ENCODE data around the gene WDR59. TPM values are rescaled to one million over a fixed set of nuclear protein-coding genes. Genes with fewer than 3 reads are reported as not detected.

The WDR59 gene
- polyA plus RNA-seq (47.0 to 73.9 TPM (median 59.7 TPM) in 3 replicates), polyA minus RNA-seq (64.7 to 104 TPM (median 90.8 TPM) in 3 replicates)
- polyA plus RNA-seq (2011; ENCODE audit: low read depth) = 26.6 TPM
- polyA plus RNA-seq (2011; cell fraction: cytosol; rRNA removed) = 38.6 and 42.7 TPM in 2 replicates
- 153 and 159 TPM in 2 replicates for polyA plus RNA-seq (2011; cell fraction: nucleus; rRNA removed)
- polyA plus RNA-seq (2012; ENCODE audit: low replicate concordance) = 24.4 and 25.0 TPM in 2 replicates
- 35.9 TPM for polyA minus RNA-seq (2011; cell fraction: cytosol; rRNA and poly(A)+ RNA removed)
- 51.0 and 89.4 TPM in 2 replicates for polyA minus RNA-seq (2011; cell fraction: nucleus; rRNA and poly(A)+ RNA removed)

DNA sequence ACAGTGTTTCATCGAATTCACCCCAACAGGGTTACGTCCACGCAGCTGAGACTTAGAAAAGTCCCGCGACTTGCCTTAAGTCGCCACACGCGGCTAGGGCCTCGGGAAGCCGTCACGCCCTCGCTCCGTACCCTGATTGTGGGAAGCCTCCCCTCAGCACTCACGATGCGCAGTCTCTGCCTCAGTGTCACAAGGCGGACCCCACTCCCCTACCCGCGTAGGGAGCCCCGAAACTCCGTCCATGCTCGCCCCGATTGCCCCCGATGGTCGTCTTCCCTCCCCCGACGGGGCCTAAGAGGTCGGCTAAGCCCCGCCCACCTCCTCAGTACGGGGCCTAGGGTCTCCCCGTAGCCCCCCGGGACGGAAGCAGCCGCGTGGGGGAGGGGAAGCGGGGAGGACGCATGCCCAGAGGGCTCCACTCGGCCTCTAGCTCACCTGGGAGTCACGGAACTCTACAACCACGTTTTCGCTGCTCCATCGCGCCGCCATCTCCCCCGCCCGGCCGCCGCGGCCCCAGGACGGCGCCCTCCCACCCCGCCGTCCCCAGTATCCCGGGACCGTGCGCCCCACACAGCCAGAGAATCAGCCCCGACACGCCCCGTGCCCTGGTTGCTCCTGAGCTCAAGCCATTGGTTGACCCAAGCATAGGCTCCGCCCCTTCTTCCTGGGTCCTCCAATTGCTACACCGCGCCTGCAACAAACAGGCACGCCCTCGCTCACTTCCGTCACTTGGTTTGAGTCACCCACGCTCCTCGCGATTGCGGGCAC, at the start of gene WDR59:
TSS of gene WDR59 (minus strand) at position 595 of the 768 bp plus-strand sequence. CDS start at position 489, 106 bp downstream.
- peak; percentile 94 for DNase-seq (ENCODE audit: low read depth, low spot score)
- peaks cover 0 to 4% of the 10 kb centered on the region in 2 experiments for H3K36me3 ChIP-seq (ENCODE audit: control insufficient read depth in 2 of 2, extremely low read depth in 1 of 2, insufficient read depth in 2 of 2, low read length in 2 of 2)
- TF ChIP-seq EZH2 (IDR thresholded peaks at IDR 0.05; ENCODE audit: low read length) = no peak
- TF ChIP-seq CTCF (optimal IDR thresholded peaks at IDR 0.05 in 1 of 3, IDR thresholded peaks at IDR 0.05 in 1 of 3, conservative IDR thresholded peaks at IDR 0.05 in 1 of 3; ENCODE audit: extremely low read depth in 1 of 3, insufficient read depth in 2 of 3, low read length in 3 of 3) = no peak
- no peaks in the 10 kb centered on the region for H4K20me1 ChIP-seq (ENCODE audit: control insufficient read depth, extremely low read depth, insufficient read depth, low read length)
- peak within 1 kb of the TSS; percentile 93 for H3K4me2 ChIP-seq (ENCODE audit: control insufficient read depth, extremely low read depth, insufficient read depth, low read depth, low read length)
- H3K79me2 ChIP-seq (ENCODE audit: control insufficient read depth, insufficient read depth, low read length) = peaks cover 33% of the 10 kb centered on the region
- H3K9ac ChIP-seq (ENCODE audit: control insufficient read depth, extremely low read depth, insufficient read depth, low read length) = peak within 1 kb of the TSS; percentile 93
- H3K27ac ChIP-seq (ENCODE audit: control insufficient read depth, insufficient read depth, low read length) = peak within 1 kb of the TSS; percentile 91
- H3K27me3 ChIP-seq (ENCODE audit: control insufficient read depth, extremely low read depth, insufficient read depth, low read length) = no peaks in the 10 kb centered on the region
- H3K9me1 ChIP-seq (ENCODE audit: control insufficient read depth, extremely low read depth, insufficient read depth, low read length) = no peaks in the 10 kb centered on the region
- peak within 1 kb of the TSS; percentile 75 to 100 (median 96) for H3K4me3 ChIP-seq (ENCODE audit: control insufficient read depth in 2 of 3, extremely low read depth in 1 of 3, insufficient read depth in 2 of 3, low read depth in 1 of 3, low read length in 3 of 3)
- dilution Hi-C loops (cut with MboI; ENCODE audit: extremely low pct_ligation_motif_present, low sequenced_read_pairs) = no loop called here
- peak; percentile 49 for FAIRE-seq
- no peaks in the 10 kb centered on the region for H3K9me3 ChIP-seq (ENCODE audit: control insufficient read depth, low read depth, low read length)
- peaks cover 4% of the 10 kb centered on the region for H3K4me1 ChIP-seq (ENCODE audit: control insufficient read depth, extremely low read depth, insufficient read depth, low read length)
- H2AFZ ChIP-seq (ENCODE audit: control insufficient read depth, low read length) = peak within 1 kb of the TSS; percentile 93

- TF ChIP-seq CTCF (optimal IDR thresholded peaks at IDR 0.05 in 1 of 3, IDR thresholded peaks at IDR 0.05 in 1 of 3, conservative IDR thresholded peaks at IDR 0.05 in 1 of 3; ENCODE audit: extremely low read depth in 1 of 3, insufficient read depth in 2 of 3, low read length in 3 of 3) (no peak), EZH2 (IDR thresholded peaks at IDR 0.05; ENCODE audit: low read length) (no peak)
- H3K27me3 ChIP-seq (ENCODE audit: control insufficient read depth, extremely low read depth, insufficient read depth, low read length) = no peaks in the 10 kb centered on the region
- H3K27ac ChIP-seq (ENCODE audit: control insufficient read depth, insufficient read depth, low read length) = no peak overlapping the region
- no peak overlapping the region for H3K9ac ChIP-seq (ENCODE audit: control insufficient read depth, extremely low read depth, insufficient read depth, low read length)
- no peaks in the 10 kb centered on the region for H3K9me1 ChIP-seq (ENCODE audit: control insufficient read depth, extremely low read depth, insufficient read depth, low read length)
- H3K79me2 ChIP-seq (ENCODE audit: control insufficient read depth, insufficient read depth, low read length) = peaks cover 25% of the 10 kb centered on the region
- FAIRE-seq = no peak
- H3K4me1 ChIP-seq (ENCODE audit: control insufficient read depth, extremely low read depth, insufficient read depth, low read length) = no peaks in the 10 kb centered on the region
- dilution Hi-C loops (cut with MboI; ENCODE audit: extremely low pct_ligation_motif_present, low sequenced_read_pairs) = no loop called here
- H3K9me3 ChIP-seq (ENCODE audit: control insufficient read depth, low read depth, low read length) = no peaks in the 10 kb centered on the region
- no peak overlapping the region for H3K4me3 ChIP-seq (ENCODE audit: control insufficient read depth in 2 of 3, extremely low read depth in 1 of 3, insufficient read depth in 2 of 3, low read depth in 1 of 3, low read length in 3 of 3)
- no peak overlapping the region for H2AFZ ChIP-seq (ENCODE audit: control insufficient read depth, low read length)
- no peak overlapping the region for H3K4me2 ChIP-seq (ENCODE audit: control insufficient read depth, extremely low read depth, insufficient read depth, low read depth, low read length)
- no peaks in the 10 kb centered on the region for H3K36me3 ChIP-seq (ENCODE audit: control insufficient read depth in 2 of 2, extremely low read depth in 1 of 2, insufficient read depth in 2 of 2, low read length in 2 of 2)
- no peaks in the 10 kb centered on the region for H4K20me1 ChIP-seq (ENCODE audit: control insufficient read depth, extremely low read depth, insufficient read depth, low read length)
- DNase-seq (ENCODE audit: low read depth, low spot score) = no peak
Observed at GRCh38 chr16:75032655-75033054, 47.7 kb upstream of the WDR59 start.

Measured in keratinocyte (primary cell).